ENCODE results near the gene YWHAB.

- TF ChIP-seq, protein P1, sequence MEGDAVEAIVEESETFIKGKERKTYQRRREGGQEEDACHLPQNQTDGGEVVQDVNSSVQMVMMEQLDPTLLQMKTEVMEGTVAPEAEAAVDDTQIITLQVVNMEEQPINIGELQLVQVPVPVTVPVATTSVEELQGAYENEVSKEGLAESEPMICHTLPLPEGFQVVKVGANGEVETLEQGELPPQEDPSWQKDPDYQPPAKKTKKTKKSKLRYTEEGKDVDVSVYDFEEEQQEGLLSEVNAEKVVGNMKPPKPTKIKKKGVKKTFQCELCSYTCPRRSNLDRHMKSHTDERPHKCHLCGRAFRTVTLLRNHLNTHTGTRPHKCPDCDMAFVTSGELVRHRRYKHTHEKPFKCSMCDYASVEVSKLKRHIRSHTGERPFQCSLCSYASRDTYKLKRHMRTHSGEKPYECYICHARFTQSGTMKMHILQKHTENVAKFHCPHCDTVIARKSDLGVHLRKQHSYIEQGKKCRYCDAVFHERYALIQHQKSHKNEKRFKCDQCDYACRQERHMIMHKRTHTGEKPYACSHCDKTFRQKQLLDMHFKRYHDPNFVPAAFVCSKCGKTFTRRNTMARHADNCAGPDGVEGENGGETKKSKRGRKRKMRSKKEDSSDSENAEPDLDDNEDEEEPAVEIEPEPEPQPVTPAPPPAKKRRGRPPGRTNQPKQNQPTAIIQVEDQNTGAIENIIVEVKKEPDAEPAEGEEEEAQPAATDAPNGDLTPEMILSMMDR (conservative IDR thresholded peaks at IDR 0.05; ENCODE audit: low read length), result no peak
- no peak for TF ChIP-seq EZH2phosphoT487 (IDR thresholded peaks at IDR 0.05; ENCODE audit: borderline replicate concordance)
Measured at GRCh38 chr20:44942264-44942973, 56.9 kb downstream of the YWHAB start.

Measured in Loucy (cell line).